K562 (cell line): ENCODE results near the gene IL17D. TPM values are rescaled to one million over a fixed set of nuclear protein-coding genes. Genes with fewer than 3 reads are reported as not detected.

ENCODE experiments used
- ATAC-seq: fragments of 200-7000 bp; cut with Tn5 transposase; 3 replicates; pipeline ENCODE4 v1.9.1; 2020; ENCODE audit warnings: moderate library complexity
- BruUV-seq: library from RNA; stranded (reverse); fragments of 400-500 nt; replicated peaks from 2 replicates; lab custom pipeline; 2021; lab: Mats Ljungman, UMichigan
- CTCF ChIA-PET: fragments of 300-600 bp; formaldehyde crosslinking; extraction: SDS; loops from one replicate; lab custom pipeline; 2021; ENCODE audit warnings: low intra/inter-chr PET ratio; lab: Yijun Ruan, JAX
- POLR2A ChIA-PET: fragments of 300-600, 350-650 bp; sonication (Branson Sonifier 250); formaldehyde crosslinking; extraction: SDS; loops from one replicate; lab custom pipeline; 2021; ENCODE audit warnings: antibody characterized with exemption, inconsistent platforms; lab: Yijun Ruan, JAX
- DNase-seq, 4 experiments: peaks; one replicate each; pipeline versions ENCODE4 v3.0.0 to v3.0.0-alpha.2; 2011 to 2018; ENCODE audit warnings: low spot score in 3 of 4, mixed read lengths in 3 of 4; ENCODE audit errors: extremely low read depth in 1 of 4
- FAIRE-seq: peaks from 2 replicates; lab custom pipeline; 2011; peaks lifted over from hg19 to GRCh38; lab: Jason Lieb, UNC
- H2AFZ ChIP-seq: 2 replicates; pipeline ENCODE4 v1.6.0; 2011; ENCODE audit warnings: low read depth, low read length, control low read depth, inconsistent platforms
- H3K27ac ChIP-seq: fragments of 200-600 bp; 3 replicates; pipeline ENCODE4 v1.8.0; 2011; ENCODE audit warnings: low read depth, mild to moderate bottlenecking, control low read depth, inconsistent platforms, low read length, moderate library complexity, mixed read lengths; ENCODE audit errors: extremely low read depth
- H3K27me3 ChIP-seq, 2 experiments: fragments of 300-600 bp in 1 of 2; 2 replicates in 1 of 2; 3 replicates in 1 of 2; pipeline versions ENCODE4 v1.6.0 to v1.8.0; 2011; ENCODE audit warnings: inconsistent platforms in 2 of 2, low read length in 2 of 2, mild to moderate bottlenecking in 1 of 2, mixed read lengths in 1 of 2, moderate library complexity in 1 of 2; ENCODE audit not compliant: control insufficient read depth in 2 of 2, insufficient read depth in 2 of 2
- H3K36me3 ChIP-seq: fragments of 300-600 bp; 3 replicates; pipeline ENCODE4 v1.8.0; 2011; ENCODE audit warnings: mild to moderate bottlenecking, low read length, inconsistent platforms; ENCODE audit not compliant: control insufficient read depth, insufficient read depth
- H3K4me1 ChIP-seq, 2 experiments: fragments of 200-600 bp in 1 of 2; replicated peaks in 1 of 2; 2 replicates in 1 of 2; 3 replicates in 1 of 2; pipeline versions ENCODE4 v1.5.1 to v1.8.0; 2011; ENCODE audit warnings: inconsistent platforms in 2 of 2, low read length in 2 of 2, mild to moderate bottlenecking in 1 of 2, mixed read lengths in 1 of 2, moderate library complexity in 1 of 2; ENCODE audit not compliant: control insufficient read depth in 2 of 2, insufficient read depth in 2 of 2
- H3K4me2 ChIP-seq: 2 replicates; pipeline ENCODE4 v1.6.1; 2011; ENCODE audit warnings: low read length, control low read depth, inconsistent platforms, mixed read lengths; ENCODE audit not compliant: insufficient read depth
- H3K4me3 ChIP-seq: fragments of 200-600 bp; sonication (generic), shearing (Covaris generic); 2 replicates; pipeline ENCODE4 v1.5.1; 2016; ENCODE audit warnings: control low read depth, inconsistent platforms
- H3K79me2 ChIP-seq: fragments of 200-600 bp; 3 replicates; pipeline ENCODE4 v1.8.0; 2011; ENCODE audit warnings: low read length, inconsistent platforms; ENCODE audit not compliant: control insufficient read depth, insufficient read depth
- H3K9ac ChIP-seq, 2 experiments: 2 replicates each; pipeline versions ENCODE4 v1.6.0 to v1.6.1; 2011; ENCODE audit warnings: low read depth in 2 of 2, low read length in 2 of 2, control low read depth in 1 of 2, inconsistent platforms in 1 of 2, mild to moderate bottlenecking in 1 of 2, mixed read lengths in 1 of 2; ENCODE audit not compliant: insufficient read depth in 1 of 2
- H3K9me1 ChIP-seq: one replicate; pipeline ENCODE4 v1.6.0; 2011; ENCODE audit warnings: inconsistent platforms, mild to moderate bottlenecking, low read length, moderate library complexity; ENCODE audit not compliant: control insufficient read depth, insufficient read depth
- H3K9me3 ChIP-seq: replicated peaks from 2 replicates; pipeline ENCODE4 v1.5.1; 2011; ENCODE audit warnings: low read depth, low read length, inconsistent platforms; ENCODE audit not compliant: control insufficient read depth, insufficient read depth
- H4K20me1 ChIP-seq: replicated peaks from 2 replicates; pipeline ENCODE4 v1.6.1; 2011; ENCODE audit warnings: low read length, inconsistent platforms, mixed read lengths; ENCODE audit not compliant: control insufficient read depth, insufficient read depth
- FOXP1 ChIP-seq: sonication (generic); formaldehyde crosslinking; IDR thresholded peaks from 2 replicates; pipeline ENCODE4 v1.8.0; 2022; ENCODE audit warnings: mild to moderate bottlenecking, missing genetic modification reagents
- LARP7 ChIP-seq: fragments of 450-650 bp; IDR thresholded peaks from 2 replicates; pipeline ENCODE4 v1.6.1; 2016
- POLR2G ChIP-seq: fragments of 200-400 bp; formaldehyde crosslinking; IDR thresholded peaks from 2 replicates; pipeline ENCODE4 v1.6.1; 2017; ENCODE audit warnings: low read depth, mild to moderate bottlenecking, antibody characterized with exemption, low read length, moderate library complexity
- POLR2H ChIP-seq: IDR thresholded peaks from 2 replicates; pipeline ENCODE4 v1.6.1; 2016; ENCODE audit warnings: missing genetic modification characterization, low read depth, mild to moderate bottlenecking, control low read depth, missing compliant biosample characterization, moderate library complexity
- PURB ChIP-seq: sonication (generic); formaldehyde crosslinking; IDR thresholded peaks from 2 replicates; pipeline ENCODE4 v1.9.0; 2021; ENCODE audit warnings: low read depth, mild to moderate bottlenecking, missing genetic modification reagents
- ZC3H8 ChIP-seq: fragments of 450-650 bp; IDR thresholded peaks from 2 replicates; pipeline ENCODE4 v1.6.1; 2017
- ZNF324 ChIP-seq: fragments of 250-450 bp; sonication (Bioruptor Pico); IDR thresholded peaks from 2 replicates; pipeline ENCODE4 v1.4.0; 2020; ENCODE audit warnings: mild to moderate bottlenecking
- WGBS: fragments of 100-300 bp; shearing (Covaris generic); methylation state at CpG from one replicate; pipeline ENCODE4 v1.1.6; 2016; ENCODE audit warnings: low coverage, mixed read lengths; ENCODE audit not compliant: insufficient coverage; ENCODE audit errors: missing lambda C conversion rate; 5-methylcytosine and 5-hydroxymethylcytosine counted together
- in situ Hi-C: fragments of 300-500 bp; cut with MboI; formaldehyde crosslinking; loops from 4 replicates; pipeline ENCODE4 v1.15.0; 2018; ENCODE audit warnings: inconsistent platforms, mixed read lengths
- intact Hi-C: fragments of 100-400 bp; cut with micrococcal nuclease; formaldehyde crosslinking; loops from 2 replicates; pipeline ENCODE4 v1.14.2; 2022
- polyA plus RNA-seq, 8 experiments: library from polyadenylated mRNA; depleted of rRNA in 4 of 8; stranded (reverse) in 5 of 8; unstranded in 3 of 8; fragments of >200 nt; fragmentation: Nextera tagmentation in 2 of 8; fragmentation: Illumina TruSeq in 1 of 8; extraction: Ambion mirVana in 2 of 8; extraction: Trizol in 1 of 8; gene quantifications; 2 replicates each; pipeline versions ENCODE4 v1.2.1 to v1.2.3, GENCODE V29; 2011 to 2014; ENCODE audit warnings: inconsistent platforms in 1 of 8, missing spikeins in 1 of 8
- total RNA-seq, 7 experiments: library from RNA; depleted of rRNA in 6 of 7; stranded (reverse); fragments of >200 nt in 6 of 7; fragmentation: Illumina TruSeq in 2 of 7; extraction: Trizol in 2 of 7; gene quantifications; 2 replicates each; pipeline versions ENCODE4 v1.2.1 to v1.2.3, GENCODE V29; 2011 to 2021; ENCODE audit warnings: low replicate concordance in 1 of 7
- TF ChIP-seq, protein P1 (sequence below), 3 experiments: fragments of 200-800 bp in 1 of 3; fragments of 250-450 bp in 1 of 3; fragments of 450-650 bp in 1 of 3; sonication (Bioruptor Pico) in 1 of 3; sonication (Bioruptor generic) in 1 of 3; formaldehyde crosslinking in 1 of 3; IDR thresholded peaks; 2 replicates each; pipeline versions ENCODE4 v1.6.1 to v1.8.0; 2016 to 2022; ENCODE audit warnings: mild to moderate bottlenecking in 2 of 3, missing genetic modification characterization in 2 of 3, missing compliant biosample characterization in 1 of 3, moderate library complexity in 1 of 3
- TF ChIP-seq, protein P2 (sequence below): fragments of 250-450 bp; sonication (Bioruptor Pico); IDR thresholded peaks from 2 replicates; pipeline ENCODE4 v1.8.0; 2021; ENCODE audit warnings: borderline replicate concordance, mild to moderate bottlenecking, moderate library complexity; ENCODE audit not compliant: poor library complexity, severe bottlenecking
- TF ChIP-seq, protein P3 (sequence below): fragments of 450-650 bp; IDR thresholded peaks from 2 replicates; pipeline ENCODE4 v1.6.1; 2016; ENCODE audit warnings: mild to moderate bottlenecking

IL17D gene
- total and polyA plus RNA-seq, 9 of the 15 experiments (the other 6 are each of a cell fraction or from before 2014, with no cell fraction given), result 0.04 to 0.55 (median 0.13) TPM; not detected in 4

DNA sequence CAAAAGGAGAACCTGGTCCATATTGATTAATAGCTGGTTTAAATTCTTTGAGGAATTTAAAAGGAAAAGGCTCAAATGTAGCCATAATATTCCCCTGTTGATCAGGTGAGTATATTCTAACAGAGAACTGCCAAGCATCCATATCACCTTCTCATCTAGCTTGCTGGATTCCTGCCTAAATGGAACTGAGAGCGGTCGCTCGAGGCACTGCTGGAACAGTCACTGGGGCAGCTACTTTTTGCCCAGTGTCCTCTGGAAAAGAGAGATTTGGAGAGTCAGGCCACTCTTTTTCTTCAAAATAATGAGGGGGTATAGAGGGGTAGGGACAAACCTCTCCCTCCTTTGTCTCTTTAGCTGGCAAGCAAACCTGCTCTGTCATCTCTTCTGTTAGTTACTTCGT is 19.5 kb upstream of the IL17D start (continued):
- TF ChIP-seq, protein P1, sequence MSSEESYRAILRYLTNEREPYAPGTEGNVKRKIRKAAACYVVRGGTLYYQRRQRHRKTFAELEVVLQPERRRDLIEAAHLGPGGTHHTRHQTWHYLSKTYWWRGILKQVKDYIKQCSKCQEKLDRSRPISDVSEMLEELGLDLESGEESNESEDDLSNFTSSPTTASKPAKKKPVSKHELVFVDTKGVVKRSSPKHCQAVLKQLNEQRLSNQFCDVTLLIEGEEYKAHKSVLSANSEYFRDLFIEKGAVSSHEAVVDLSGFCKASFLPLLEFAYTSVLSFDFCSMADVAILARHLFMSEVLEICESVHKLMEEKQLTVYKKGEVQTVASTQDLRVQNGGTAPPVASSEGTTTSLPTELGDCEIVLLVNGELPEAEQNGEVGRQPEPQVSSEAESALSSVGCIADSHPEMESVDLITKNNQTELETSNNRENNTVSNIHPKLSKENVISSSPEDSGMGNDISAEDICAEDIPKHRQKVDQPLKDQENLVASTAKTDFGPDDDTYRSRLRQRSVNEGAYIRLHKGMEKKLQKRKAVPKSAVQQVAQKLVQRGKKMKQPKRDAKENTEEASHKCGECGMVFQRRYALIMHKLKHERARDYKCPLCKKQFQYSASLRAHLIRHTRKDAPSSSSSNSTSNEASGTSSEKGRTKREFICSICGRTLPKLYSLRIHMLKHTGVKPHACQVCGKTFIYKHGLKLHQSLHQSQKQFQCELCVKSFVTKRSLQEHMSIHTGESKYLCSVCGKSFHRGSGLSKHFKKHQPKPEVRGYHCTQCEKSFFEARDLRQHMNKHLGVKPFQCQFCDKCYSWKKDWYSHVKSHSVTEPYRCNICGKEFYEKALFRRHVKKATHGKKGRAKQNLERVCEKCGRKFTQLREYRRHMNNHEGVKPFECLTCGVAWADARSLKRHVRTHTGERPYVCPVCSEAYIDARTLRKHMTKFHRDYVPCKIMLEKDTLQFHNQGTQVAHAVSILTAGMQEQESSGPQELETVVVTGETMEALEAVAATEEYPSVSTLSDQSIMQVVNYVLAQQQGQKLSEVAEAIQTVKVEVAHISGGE (CRISPR knock-in tag; IDR thresholded peaks at IDR 0.05), result no peak
- TF ChIP-seq LARP7, result no peak
- no peak for TF ChIP-seq PURB
- no peak for TF ChIP-seq POLR2H (tag)
- TF ChIP-seq, protein P2, sequence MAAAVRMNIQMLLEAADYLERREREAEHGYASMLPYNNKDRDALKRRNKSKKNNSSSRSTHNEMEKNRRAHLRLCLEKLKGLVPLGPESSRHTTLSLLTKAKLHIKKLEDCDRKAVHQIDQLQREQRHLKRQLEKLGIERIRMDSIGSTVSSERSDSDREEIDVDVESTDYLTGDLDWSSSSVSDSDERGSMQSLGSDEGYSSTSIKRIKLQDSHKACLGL (CRISPR knock-in tag), result no peak
- TF ChIP-seq ZNF324 (CRISPR knock-in tag), result no peak

DNA sequence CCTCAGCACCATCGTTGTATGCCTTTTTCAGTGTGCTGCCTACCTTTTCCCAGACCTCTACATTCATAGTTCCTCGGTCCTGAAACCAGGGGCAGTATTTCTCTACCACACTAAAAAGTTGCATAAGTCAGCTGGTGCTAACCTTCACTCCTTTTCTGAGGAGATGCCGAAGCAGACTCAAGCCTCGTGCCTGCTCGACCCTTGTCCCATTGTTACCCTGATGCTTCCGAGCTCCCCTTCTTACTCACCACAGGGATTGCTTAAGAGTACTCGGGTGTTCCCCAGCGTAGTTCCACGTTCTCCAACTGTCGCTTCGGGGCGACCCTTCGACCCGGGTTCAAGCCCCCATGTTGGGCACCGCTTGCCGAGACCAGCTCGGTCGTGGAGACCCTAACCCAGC is 19.0 kb upstream of the IL17D start:
- no peak for FAIRE-seq
- Histone ChIP-seq H3K4me1 (no peaks in the 10 kb centered on the region; a peak in 1 of 5 replicates), H3K4me2 (no peak overlapping the region), H3K27me3 (no peaks in the 10 kb centered on the region), H3K9me1 (no peaks in the 10 kb centered on the region), H3K79me2 (no peaks in the 10 kb centered on the region), H3K27ac (no peak overlapping the region), H3K9me3 (no peaks in the 10 kb centered on the region), H3K9ac (no peak overlapping the region), H4K20me1 (no peaks in the 10 kb centered on the region)
- in situ Hi-C loops (no loop called here), intact Hi-C loops (no loop called here)
- no peak for DNase-seq
- CTCF ChIA-PET, result no interaction called here
- WGBS, result 71% methylated on average over 11 of the region's 18 CpGs
- POLR2A ChIA-PET, result no interaction called here
- BruUV-seq, result no TSS peak
- TF ChIP-seq FOXP1 (CRISPR knock-in tag) (no peak), POLR2G (no peak), ZC3H8 (no peak)
- TF ChIP-seq, protein P3, sequence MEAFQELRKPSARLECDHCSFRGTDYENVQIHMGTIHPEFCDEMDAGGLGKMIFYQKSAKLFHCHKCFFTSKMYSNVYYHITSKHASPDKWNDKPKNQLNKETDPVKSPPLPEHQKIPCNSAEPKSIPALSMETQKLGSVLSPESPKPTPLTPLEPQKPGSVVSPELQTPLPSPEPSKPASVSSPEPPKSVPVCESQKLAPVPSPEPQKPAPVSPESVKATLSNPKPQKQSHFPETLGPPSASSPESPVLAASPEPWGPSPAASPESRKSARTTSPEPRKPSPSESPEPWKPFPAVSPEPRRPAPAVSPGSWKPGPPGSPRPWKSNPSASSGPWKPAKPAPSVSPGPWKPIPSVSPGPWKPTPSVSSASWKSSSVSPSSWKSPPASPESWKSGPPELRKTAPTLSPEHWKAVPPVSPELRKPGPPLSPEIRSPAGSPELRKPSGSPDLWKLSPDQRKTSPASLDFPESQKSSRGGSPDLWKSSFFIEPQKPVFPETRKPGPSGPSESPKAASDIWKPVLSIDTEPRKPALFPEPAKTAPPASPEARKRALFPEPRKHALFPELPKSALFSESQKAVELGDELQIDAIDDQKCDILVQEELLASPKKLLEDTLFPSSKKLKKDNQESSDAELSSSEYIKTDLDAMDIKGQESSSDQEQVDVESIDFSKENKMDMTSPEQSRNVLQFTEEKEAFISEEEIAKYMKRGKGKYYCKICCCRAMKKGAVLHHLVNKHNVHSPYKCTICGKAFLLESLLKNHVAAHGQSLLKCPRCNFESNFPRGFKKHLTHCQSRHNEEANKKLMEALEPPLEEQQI, result no peak
- TF ChIP-seq, all 486 proteins: peak for 0
- Histone ChIP-seq H2AFZ (no peak overlapping the region), H3K4me3 (no peak overlapping the region), H3K36me3 (no peaks in the 10 kb centered on the region)
- ATAC-seq, result no peak
